ENCODE results near the gene CNDP1. TPM values are rescaled to one million over a fixed set of nuclear protein-coding genes. Genes with fewer than 3 reads are reported as not detected.

CNDP1 gene
- total and polyA plus RNA-seq, 9 donors = 0.04 to 0.76 (median 0.26) TPM; not detected in 1

DNA sequence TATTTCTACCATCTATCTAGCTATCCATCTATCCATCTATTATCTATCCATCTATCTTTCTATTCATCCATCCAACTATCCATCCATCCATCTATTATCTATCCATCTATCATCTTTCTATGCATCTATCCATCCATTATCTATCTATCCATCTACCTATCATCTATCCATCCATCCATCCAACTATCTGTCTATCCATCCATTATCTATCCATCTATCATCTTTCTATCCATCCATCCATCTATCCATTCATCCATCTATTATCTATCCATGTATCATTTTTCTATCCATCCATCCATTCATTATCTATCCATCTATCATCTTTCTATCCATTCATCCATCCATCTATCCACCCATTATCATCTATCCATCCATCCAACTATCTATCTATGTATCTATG is 38.8 kb downstream of the CNDP1 start:
- Histone ChIP-seq H3K36me3 (ENCODE audit: control insufficient read depth, insufficient read depth, low read length) (no peaks in the 10 kb centered on the region), H3K4me3 (ENCODE audit: low read length) (no peak overlapping the region), H3K27me3 (ENCODE audit: control insufficient read depth, insufficient read depth, low read length) (no peaks in the 10 kb centered on the region), H3K9me3 (replicated peaks; ENCODE audit: control insufficient read depth, low read depth, low read length) (no peaks in the 10 kb centered on the region), H3K27ac (ENCODE audit: low read length) (no peak overlapping the region), H3K4me1 (ENCODE audit: control insufficient read depth, insufficient read depth, low read length) (no peaks in the 10 kb centered on the region)
- DNase-seq = no peak

DNA sequence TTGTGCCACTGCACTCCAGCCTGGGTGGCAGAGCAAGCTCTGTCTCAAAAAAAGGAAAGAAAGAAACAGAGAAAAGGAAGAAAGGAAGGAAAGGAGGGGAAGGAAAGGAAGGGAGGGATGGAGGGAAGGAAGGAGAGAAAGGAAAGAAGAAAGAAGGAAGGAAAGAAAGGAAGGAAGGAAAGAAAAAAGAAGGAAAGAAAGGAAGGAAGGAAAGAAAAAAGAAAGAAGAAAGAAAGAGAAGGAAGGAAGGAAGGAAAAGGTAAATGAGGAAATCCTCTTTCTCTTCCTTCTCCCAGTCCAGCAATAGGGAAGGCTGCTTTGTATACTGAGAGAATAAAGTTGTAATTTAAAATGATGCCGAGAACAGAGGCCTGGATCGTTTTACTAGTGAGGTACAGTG is 40.6 kb downstream of the CNDP1 start:
- Histone ChIP-seq H3K27ac (ENCODE audit: low read length) (no peak overlapping the region), H3K27me3 (ENCODE audit: control insufficient read depth, insufficient read depth, low read length) (no peaks in the 10 kb centered on the region), H3K9me3 (replicated peaks; ENCODE audit: control insufficient read depth, low read depth, low read length) (no peaks in the 10 kb centered on the region), H3K4me3 (ENCODE audit: low read length) (no peak overlapping the region), H3K4me1 (ENCODE audit: control insufficient read depth, insufficient read depth, low read length) (no peaks in the 10 kb centered on the region), H3K36me3 (ENCODE audit: control insufficient read depth, insufficient read depth, low read length) (no peaks in the 10 kb centered on the region)
- WGBS (ENCODE audit: insufficient coverage) = 44% methylated on average over 2 of the region's 2 CpGs
- no peak for DNase-seq

DNA sequence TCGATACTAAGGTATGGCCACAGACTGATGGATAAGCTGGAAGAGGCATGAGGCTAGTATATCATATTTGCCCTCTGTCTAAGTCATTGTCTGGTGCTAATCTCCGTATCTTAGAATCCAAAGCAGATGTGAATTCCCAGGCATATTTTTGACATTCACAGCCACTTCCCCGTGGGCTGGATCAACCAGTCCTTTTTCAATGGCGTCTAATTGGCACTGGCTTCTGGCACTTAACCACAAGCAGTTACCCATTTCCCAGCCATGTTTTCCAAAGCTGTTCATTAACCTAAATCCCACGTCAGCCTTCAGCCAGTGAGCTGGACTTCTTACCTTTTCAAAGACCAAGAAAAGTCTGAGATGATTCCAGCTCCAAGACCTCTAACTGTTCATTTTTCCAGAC is 42.7 kb downstream of the CNDP1 start:
- Histone ChIP-seq H3K9me3 (replicated peaks; ENCODE audit: control insufficient read depth, low read depth, low read length) (no peaks in the 10 kb centered on the region), H3K4me1 (ENCODE audit: control insufficient read depth, insufficient read depth, low read length) (no peaks in the 10 kb centered on the region), H3K27ac (ENCODE audit: low read length) (no peak overlapping the region), H3K4me3 (ENCODE audit: low read length) (no peak overlapping the region), H3K36me3 (ENCODE audit: control insufficient read depth, insufficient read depth, low read length) (no peaks in the 10 kb centered on the region), H3K27me3 (ENCODE audit: control insufficient read depth, insufficient read depth, low read length) (no peaks in the 10 kb centered on the region)
- 21% methylated on average over 4 of the region's 5 CpGs for WGBS (ENCODE audit: insufficient coverage)
- no peak for DNase-seq

DNA sequence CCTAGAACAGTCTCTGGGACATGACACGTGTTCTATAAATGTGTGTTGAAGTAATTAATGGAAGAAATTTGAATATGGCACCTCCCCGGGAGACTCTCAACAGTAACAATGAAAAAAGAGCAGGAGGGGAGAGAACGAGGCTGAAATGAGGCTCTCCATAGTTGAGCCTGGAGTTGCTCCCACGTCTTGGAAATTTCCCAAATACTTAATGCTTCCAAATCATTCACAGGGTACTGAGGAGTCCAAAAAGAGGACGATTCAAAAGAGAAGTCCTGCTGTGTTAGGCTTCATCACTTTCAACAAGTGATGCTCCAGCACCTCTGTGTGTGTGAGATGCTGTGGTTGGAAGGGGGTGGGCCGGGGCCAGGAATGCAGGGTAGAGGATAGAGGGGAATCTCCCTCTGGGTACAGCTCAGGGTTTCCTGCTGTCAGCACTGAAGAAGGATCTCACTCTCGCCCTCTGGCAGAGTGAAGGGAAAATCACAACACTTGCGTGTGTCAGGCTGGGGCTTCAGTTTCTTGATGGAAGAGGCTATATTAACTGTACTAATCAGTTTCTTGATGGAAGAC is 45.3 kb downstream of the CNDP1 start:
- no peaks in the 10 kb centered on the region for H3K27me3 ChIP-seq (ENCODE audit: control insufficient read depth, insufficient read depth, low read length)
- 17% methylated on average over 2 of the region's 8 CpGs for WGBS (ENCODE audit: insufficient coverage)
- DNase-seq = peak; percentile 64
- no peaks in the 10 kb centered on the region for H3K36me3 ChIP-seq (ENCODE audit: control insufficient read depth, insufficient read depth, low read length)
- no peak overlapping the region for H3K27ac ChIP-seq (ENCODE audit: low read length)
- no peaks in the 10 kb centered on the region for H3K9me3 ChIP-seq (replicated peaks; ENCODE audit: control insufficient read depth, low read depth, low read length)
- H3K4me1 ChIP-seq (ENCODE audit: control insufficient read depth, insufficient read depth, low read length) = no peaks in the 10 kb centered on the region
- H3K4me3 ChIP-seq (ENCODE audit: low read length) = no peak overlapping the region

DNA sequence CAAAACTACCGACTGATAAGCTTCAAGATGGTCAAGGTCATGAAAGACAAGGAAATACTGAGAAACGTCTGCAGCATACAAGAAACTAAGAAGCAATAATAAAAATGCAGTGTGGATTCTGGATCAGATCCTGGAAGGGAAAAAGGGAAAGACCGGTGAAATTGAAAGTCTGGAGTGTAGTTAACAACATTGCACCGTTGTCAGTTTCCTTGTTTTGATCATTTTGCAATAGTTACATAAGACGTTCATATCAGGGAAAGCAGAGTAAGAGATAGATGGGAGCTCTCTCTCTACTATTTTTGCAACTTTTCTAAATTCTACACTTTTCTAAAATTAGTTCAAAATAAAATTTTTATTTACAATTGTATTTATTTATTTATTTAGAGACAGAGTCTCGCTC is 48.3 kb downstream of the CNDP1 start:
- DNase-seq = no peak
- Histone ChIP-seq H3K4me3 (ENCODE audit: low read length) (no peak overlapping the region), H3K27ac (ENCODE audit: low read length) (no peak overlapping the region), H3K4me1 (ENCODE audit: control insufficient read depth, insufficient read depth, low read length) (no peaks in the 10 kb centered on the region), H3K36me3 (ENCODE audit: control insufficient read depth, insufficient read depth, low read length) (no peaks in the 10 kb centered on the region), H3K9me3 (replicated peaks; ENCODE audit: control insufficient read depth, low read depth, low read length) (no peaks in the 10 kb centered on the region), H3K27me3 (ENCODE audit: control insufficient read depth, insufficient read depth, low read length) (peaks cover 5% of the 10 kb centered on the region)
- WGBS (ENCODE audit: insufficient coverage) = 50% methylated on average over 2 of the region's 6 CpGs

DNA sequence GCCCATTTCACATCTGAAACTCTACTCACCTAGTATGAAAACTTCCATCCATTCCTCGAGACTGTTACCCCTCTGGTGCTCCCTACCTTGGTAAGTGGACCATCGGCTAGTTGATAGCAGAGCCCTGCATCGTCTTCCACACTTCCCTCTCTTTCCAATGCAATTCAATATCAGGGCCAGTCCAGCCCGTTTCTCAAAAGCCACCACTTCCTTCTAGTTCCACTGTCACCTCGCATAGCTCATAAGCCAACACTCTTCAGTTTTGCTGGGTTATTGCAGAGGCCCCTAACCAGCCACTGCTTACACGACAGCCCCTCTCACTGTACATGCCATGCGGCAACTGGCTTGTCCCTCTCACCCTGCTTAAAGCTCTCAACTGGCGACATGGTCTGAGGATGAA is 53.1 kb downstream of the CNDP1 start:
- H3K9me3 ChIP-seq (replicated peaks; ENCODE audit: control insufficient read depth, low read depth, low read length) = no peaks in the 10 kb centered on the region
- WGBS (ENCODE audit: insufficient coverage) = 71% methylated on average over 8 of the region's 8 CpGs
- H3K27me3 ChIP-seq (ENCODE audit: control insufficient read depth, insufficient read depth, low read length) = peaks cover 5% of the 10 kb centered on the region
- no peak for DNase-seq
- H3K36me3 ChIP-seq (ENCODE audit: control insufficient read depth, insufficient read depth, low read length) = no peaks in the 10 kb centered on the region
- H3K4me1 ChIP-seq (ENCODE audit: control insufficient read depth, insufficient read depth, low read length) = no peaks in the 10 kb centered on the region
- no peak overlapping the region for H3K4me3 ChIP-seq (ENCODE audit: low read length)
- no peak overlapping the region for H3K27ac ChIP-seq (ENCODE audit: low read length)

DNA sequence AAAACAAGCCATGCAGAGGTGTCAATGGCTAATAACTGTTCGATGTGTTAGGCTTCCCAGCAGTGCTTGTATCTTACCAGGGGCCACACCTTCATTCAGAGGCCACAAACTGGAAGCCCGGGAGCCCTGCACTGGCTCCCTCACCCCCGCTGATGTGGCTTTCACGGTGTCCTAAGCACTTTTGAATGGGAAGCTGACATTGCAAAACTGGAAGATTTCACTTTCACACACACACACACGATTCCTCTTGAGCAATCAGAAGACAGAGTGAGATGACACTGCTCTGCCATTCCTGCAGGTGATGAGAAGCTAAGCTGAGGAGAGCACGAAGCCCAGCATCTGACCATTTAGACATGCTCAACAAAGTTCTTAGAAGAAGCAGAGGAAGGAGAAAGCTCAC is 54.7 kb downstream of the CNDP1 start:
- Histone ChIP-seq H3K36me3 (ENCODE audit: control insufficient read depth, insufficient read depth, low read length) (peaks cover 2% of the 10 kb centered on the region), H3K27me3 (ENCODE audit: control insufficient read depth, insufficient read depth, low read length) (peaks cover 5% of the 10 kb centered on the region), H3K9me3 (replicated peaks; ENCODE audit: control insufficient read depth, low read depth, low read length) (no peaks in the 10 kb centered on the region), H3K4me1 (ENCODE audit: control insufficient read depth, insufficient read depth, low read length) (no peaks in the 10 kb centered on the region), H3K4me3 (ENCODE audit: low read length) (no peak overlapping the region), H3K27ac (ENCODE audit: low read length) (no peak overlapping the region)
- WGBS (ENCODE audit: insufficient coverage) = 66% methylated on average over 4 of the region's 6 CpGs
- peak; percentile 37 for DNase-seq

DNA sequence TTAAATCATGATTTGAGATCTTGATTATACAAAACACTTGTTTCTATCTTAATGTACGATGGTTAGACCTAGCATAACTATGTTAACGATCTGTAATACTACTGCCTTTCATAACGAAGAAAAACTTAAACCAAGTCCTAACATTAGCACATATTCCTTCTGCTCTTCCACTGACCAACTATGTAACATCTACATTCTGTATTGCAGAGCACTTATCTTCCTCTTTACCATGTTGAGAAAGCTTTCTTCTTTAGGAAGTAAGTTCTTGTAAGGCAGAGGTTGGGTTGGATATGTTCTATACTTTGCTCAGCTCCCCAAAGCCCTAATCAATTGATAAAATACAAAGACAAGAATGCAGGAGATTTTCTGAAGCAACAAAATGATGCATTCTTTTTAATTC is 55.5 kb downstream of the CNDP1 start:
- H3K27ac ChIP-seq (ENCODE audit: low read length) = no peak overlapping the region
- H3K9me3 ChIP-seq (replicated peaks; ENCODE audit: control insufficient read depth, low read depth, low read length) = no peaks in the 10 kb centered on the region
- peaks cover 2% of the 10 kb centered on the region for H3K36me3 ChIP-seq (ENCODE audit: control insufficient read depth, insufficient read depth, low read length)
- no peak for DNase-seq
- 100% methylated on average over 2 of the region's 3 CpGs for WGBS (ENCODE audit: insufficient coverage)
- H3K4me1 ChIP-seq (ENCODE audit: control insufficient read depth, insufficient read depth, low read length) = no peaks in the 10 kb centered on the region
- no peak overlapping the region for H3K4me3 ChIP-seq (ENCODE audit: low read length)
- H3K27me3 ChIP-seq (ENCODE audit: control insufficient read depth, insufficient read depth, low read length) = peaks cover 5% of the 10 kb centered on the region

DNA sequence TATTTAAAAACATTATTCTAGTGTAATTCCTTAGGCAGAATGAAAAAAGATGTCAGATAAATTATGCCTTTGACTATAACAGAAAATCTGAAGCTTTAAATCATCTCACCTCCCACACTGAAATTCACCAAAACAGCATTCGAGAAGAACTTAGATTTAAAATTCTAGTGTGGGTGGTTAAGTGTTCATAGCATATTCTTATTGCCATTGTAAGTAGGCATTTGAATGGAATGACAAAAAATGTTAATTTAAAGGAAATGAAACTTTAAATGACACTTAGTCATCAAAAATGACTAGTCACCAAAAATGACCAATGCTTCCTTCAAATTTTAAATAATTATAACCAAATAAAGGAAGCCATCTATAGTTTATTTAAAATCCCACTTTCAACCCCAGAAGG is 56.4 kb downstream of the CNDP1 start:
- no peak overlapping the region for H3K4me3 ChIP-seq (ENCODE audit: low read length)
- no peaks in the 10 kb centered on the region for H3K9me3 ChIP-seq (replicated peaks; ENCODE audit: control insufficient read depth, low read depth, low read length)
- DNase-seq = no peak
- no CpG with 5 or more reads among the region's 1 CpG for WGBS (ENCODE audit: insufficient coverage)
- peaks cover 5% of the 10 kb centered on the region for H3K27me3 ChIP-seq (ENCODE audit: control insufficient read depth, insufficient read depth, low read length)
- H3K36me3 ChIP-seq (ENCODE audit: control insufficient read depth, insufficient read depth, low read length) = peaks cover 2% of the 10 kb centered on the region
- no peak overlapping the region for H3K27ac ChIP-seq (ENCODE audit: low read length)
- H3K4me1 ChIP-seq (ENCODE audit: control insufficient read depth, insufficient read depth, low read length) = no peaks in the 10 kb centered on the region

DNA sequence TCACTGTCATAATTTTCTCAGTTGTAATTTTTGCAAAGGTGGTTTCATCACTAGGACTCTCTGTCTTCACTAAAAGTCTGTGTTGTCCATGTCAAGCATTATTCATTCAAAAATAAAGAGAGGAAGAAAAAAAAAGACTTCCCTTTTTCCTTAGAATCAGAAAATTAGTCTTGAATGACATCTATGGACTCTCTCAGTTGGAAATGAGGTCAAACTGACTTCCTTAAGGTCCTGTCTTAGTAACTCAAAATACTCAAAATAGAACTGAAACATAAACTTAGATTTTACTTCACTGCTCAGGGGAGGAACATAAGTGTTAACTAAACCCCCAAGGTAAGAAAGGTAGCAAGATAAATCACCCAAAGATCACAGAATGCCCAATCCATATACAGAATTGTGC is 61.1 kb downstream of the CNDP1 start:
- Histone ChIP-seq H3K4me1 (ENCODE audit: control insufficient read depth, insufficient read depth, low read length) (peaks cover 5% of the 10 kb centered on the region), H3K9me3 (replicated peaks; ENCODE audit: control insufficient read depth, low read depth, low read length) (no peaks in the 10 kb centered on the region), H3K27ac (ENCODE audit: low read length) (no peak overlapping the region), H3K4me3 (ENCODE audit: low read length) (no peak overlapping the region), H3K27me3 (ENCODE audit: control insufficient read depth, insufficient read depth, low read length) (no peaks in the 10 kb centered on the region), H3K36me3 (ENCODE audit: control insufficient read depth, insufficient read depth, low read length) (peaks cover 2% of the 10 kb centered on the region)
- DNase-seq = no peak

DNA sequence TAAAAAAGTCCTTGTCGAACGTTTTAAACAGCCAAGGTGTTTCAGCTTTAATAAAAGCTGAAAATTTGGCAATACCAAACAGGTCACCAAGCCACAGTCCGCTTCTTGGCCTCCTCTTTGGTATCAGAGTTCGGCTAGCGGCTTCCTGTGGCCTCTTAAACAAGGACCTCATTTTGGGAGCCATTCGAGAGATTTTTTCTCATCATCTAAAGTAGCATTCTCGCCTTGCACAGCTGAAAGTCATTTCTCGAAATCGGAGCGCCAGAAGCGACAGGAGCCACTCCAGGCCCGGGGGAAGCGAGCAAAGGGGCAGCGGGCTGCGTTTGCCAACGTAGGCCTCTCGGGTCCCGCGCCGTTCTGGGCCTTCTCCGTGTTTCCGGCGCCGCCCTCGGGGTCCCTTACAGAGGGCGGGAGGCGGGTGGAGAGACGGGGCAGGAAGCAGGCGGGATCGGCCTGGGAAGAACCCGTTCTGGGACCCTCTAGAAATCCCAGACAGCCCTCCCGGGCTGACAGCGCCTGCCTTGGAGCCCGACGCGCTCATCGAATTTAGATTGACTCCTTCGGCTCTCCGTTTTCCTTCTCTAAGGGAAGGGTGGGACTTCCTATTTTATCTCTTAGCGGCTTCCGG is 62.8 kb downstream of the CNDP1 start:
- H3K27me3 ChIP-seq (ENCODE audit: control insufficient read depth, insufficient read depth, low read length) = no peaks in the 10 kb centered on the region
- peaks cover 2% of the 10 kb centered on the region for H3K36me3 ChIP-seq (ENCODE audit: control insufficient read depth, insufficient read depth, low read length)
- H3K27ac ChIP-seq (ENCODE audit: low read length) = peak overlapping the region; percentile 99
- H3K9me3 ChIP-seq (replicated peaks; ENCODE audit: control insufficient read depth, low read depth, low read length) = no peaks in the 10 kb centered on the region
- peaks cover 5% of the 10 kb centered on the region for H3K4me1 ChIP-seq (ENCODE audit: control insufficient read depth, insufficient read depth, low read length)
- no peak for DNase-seq
- WGBS (ENCODE audit: insufficient coverage) = under 1% methylated on average over 31 of the region's 41 CpGs
- H3K4me3 ChIP-seq (ENCODE audit: low read length) = peak overlapping the region; percentile 90
